ENCODE data around the gene DIAPH1.

GRCh38 chr5:141574122-141574510 lies 44.7 kb downstream of the DIAPH1 start:
- TF ChIP-seq CTCF (IDR thresholded peaks at IDR 0.05) (no peak), POLR2A (IDR thresholded peaks at IDR 0.05) (no peak)
